Activated naive CD4-positive, alpha-beta T cell treated with anti-CD3 and anti-CD28 coated beads, Interleukin-2, amount 50 U/mL, for 72 hours (primary cell): ENCODE measurements around the gene KIF20B. TPM values are rescaled to one million over a fixed set of nuclear protein-coding genes. Genes with fewer than 3 reads are reported as not detected.
"Not testable (repeated sequence)": the region's sequence is repeated elsewhere in the genome, so short reads cannot be mapped to it uniquely, and the experiment has no call there.

Experiments
- ATAC-seq, 2 donors: fragments of 150-1000 bp; cut with Tn5 transposase; 2 replicates each; pipeline ENCODE4 v1.10.0; 2021; ENCODE audit warnings: mild to moderate bottlenecking in 2 of 2, moderate library complexity in 2 of 2
- DNase-seq, 2 donors: peaks; one replicate each; pipeline ENCODE4 v3.0.0; 2021 to 2022; ENCODE audit warnings: low spot score in 2 of 2
- H3K27ac Mint-ChIP-seq, 2 donors: one replicate each; pipeline ENCODE4 v1.8.0; 2022; ENCODE audit warnings: mild to moderate bottlenecking in 2 of 2, mixed read lengths in 2 of 2
- H3K36me3 Mint-ChIP-seq, 2 donors: one replicate each; pipeline ENCODE4 v1.8.0; 2022; ENCODE audit warnings: mixed read lengths in 2 of 2
- H3K9me3 Mint-ChIP-seq, 2 donors: one replicate each; pipeline ENCODE4 v1.8.0; 2022; ENCODE audit warnings: mixed read lengths in 2 of 2
- total RNA-seq, 2 donors: library from RNA; stranded (reverse); gene quantifications; one replicate each; pipeline ENCODE4 v1.2.3, GENCODE V29; 2022

The KIF20B gene
- total RNA-seq, 2 donors from 2014 or later: 52.7 to 76.1 TPM

DNA sequence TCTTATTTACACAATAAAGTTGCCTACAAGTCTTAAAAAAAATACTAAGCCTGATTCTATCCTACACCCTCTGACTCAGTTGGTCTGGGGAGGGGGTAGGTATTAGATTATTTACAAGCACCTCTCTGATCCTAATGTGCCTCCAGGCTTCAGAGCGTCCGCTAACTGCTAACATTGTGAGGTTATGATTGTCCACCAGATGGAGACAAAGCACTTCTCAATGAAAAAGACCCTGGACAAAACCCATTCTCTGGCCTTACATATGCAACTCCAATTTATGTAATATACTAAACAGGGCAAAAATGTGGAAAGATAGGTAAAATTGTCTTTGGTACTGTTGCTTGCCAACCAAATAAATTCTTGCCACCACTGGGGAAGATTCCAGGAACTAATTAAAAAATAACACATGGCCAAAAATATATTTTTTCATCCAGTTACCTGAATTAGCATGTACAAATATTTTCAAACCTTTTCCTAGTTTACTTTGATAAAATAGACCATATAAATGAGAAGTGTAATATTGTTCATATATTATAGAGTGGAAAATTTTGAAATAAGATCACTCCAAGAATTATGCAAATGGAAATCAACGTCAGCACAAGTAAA lies 92.4 kb downstream of the KIF20B start:
- no peaks in the 10 kb centered on the region for H3K36me3 Mint-ChIP-seq
- ATAC-seq (peak in 1 of 2 donors; percentile 42), DNase-seq (peak in 1 of 2 donors; percentile 44)
- no peaks in the 10 kb centered on the region for H3K9me3 Mint-ChIP-seq
- no peak overlapping the region for H3K27ac Mint-ChIP-seq

DNA sequence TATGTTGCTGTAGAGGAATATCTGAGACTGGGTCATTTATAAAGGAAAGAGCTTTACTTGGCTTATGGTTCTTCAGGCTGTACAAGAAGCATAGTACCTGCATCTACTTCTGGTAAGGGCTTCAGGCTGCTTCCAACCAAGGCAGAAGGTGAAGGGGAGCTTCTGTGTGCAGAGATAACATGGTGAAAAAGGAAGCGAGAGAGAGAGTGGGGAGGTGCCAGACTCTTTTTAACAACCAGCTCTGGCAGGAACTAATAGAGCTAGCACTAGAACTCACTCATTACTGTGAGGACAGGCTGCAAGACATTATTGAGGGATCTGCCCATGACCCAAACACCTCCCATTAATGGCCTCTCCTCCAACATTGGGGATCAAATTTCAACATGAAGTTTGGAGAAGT lies 94.5 kb downstream of the KIF20B start:
- ATAC-seq (no peak), DNase-seq (no peak)
- Mint-ChIP-seq H3K36me3 (no peaks in the 10 kb centered on the region), H3K9me3 (no peaks in the 10 kb centered on the region), H3K27ac (no peak overlapping the region)

DNA sequence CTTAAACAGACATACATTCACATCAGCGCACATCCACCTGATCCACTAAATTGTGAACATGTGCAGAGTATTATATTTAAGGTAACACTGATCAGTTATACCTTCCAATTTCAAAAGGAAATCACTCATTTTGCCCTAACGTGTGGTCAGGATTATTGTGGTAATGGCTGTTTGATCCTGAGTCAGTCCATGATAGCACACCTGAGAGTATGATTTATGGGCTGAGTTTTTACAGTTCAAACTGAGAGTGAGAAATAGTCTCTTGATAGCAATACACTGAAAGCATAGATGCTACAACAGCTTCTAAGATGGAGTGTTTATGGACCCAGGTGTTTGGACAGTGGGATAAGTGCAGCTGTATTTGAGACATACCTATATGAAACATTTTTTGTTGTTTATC lies 96.7 kb downstream of the KIF20B start:
- no peak overlapping the region for H3K27ac Mint-ChIP-seq
- DNase-seq (peak in 1 of 2 donors; percentile 27), ATAC-seq (peak; percentile 81 to 97)
- no peaks in the 10 kb centered on the region for H3K9me3 Mint-ChIP-seq
- H3K36me3 Mint-ChIP-seq: no peaks in the 10 kb centered on the region

DNA sequence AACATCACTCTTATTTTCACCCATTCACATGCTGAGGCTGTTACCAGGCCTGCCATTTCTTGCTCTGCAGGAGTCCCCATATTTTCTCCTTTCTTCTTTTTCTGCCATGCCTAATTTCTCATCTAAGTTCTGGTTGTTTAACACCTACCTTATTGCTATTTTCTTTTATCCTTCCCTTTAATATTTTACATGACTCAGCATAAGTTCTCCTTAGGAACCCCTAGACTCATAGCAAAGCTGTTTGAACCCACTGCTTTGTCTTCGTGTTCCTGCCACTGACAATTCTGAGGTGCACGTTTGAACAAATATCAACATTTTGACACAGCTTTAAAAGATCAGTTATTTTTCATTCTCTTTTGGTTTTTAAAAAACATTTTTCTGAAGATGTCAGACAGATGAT lies 98.2 kb downstream of the KIF20B start:
- no peaks in the 10 kb centered on the region for H3K9me3 Mint-ChIP-seq
- no peak for ATAC-seq
- DNase-seq: no peak
- no peaks in the 10 kb centered on the region for H3K36me3 Mint-ChIP-seq
- H3K27ac Mint-ChIP-seq: no peak overlapping the region

DNA sequence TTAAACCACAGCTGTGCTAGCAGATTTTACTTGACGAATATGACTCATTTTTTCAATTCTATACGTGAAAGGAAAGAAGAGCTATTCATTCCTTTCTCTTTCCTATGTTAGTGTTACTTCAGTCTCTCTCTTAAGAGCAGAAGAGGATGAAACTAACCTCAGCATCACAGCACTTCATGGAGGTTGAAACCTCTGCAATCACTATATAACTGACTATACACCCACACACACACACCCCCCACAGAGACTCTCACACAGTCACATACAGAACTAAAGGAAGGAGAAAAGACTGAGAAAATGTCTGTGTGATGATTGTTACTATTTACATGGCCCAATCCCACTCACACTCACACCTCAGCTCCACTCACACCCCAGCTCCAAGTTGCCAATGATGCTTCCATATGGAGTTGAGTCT lies 104.2 kb downstream of the KIF20B start:
- peak overlapping the region; percentile 41 to 77 for H3K27ac Mint-ChIP-seq

DNA sequence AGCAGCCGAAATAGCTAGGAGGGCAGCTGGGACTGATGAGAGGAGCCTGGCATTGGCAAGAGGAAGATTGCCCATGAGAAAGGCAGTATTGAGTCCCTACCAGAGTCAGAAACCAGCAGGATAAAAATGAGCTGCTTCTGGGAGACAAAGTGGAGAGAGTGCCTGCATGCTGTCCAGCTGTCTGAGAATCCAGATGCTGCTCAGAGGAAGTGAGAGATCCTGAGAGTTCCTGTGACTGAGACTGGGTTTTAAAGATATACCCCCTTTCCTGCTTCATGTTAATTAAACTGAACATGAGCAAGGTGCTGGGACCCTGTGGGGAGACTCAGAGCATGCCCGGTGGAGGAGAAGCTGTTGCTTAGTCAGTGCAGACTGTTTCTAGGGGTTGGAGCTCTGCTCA lies 107.5 kb downstream of the KIF20B start:
- ATAC-seq (no peak), DNase-seq (no peak)
- no peaks in the 10 kb centered on the region for H3K9me3 Mint-ChIP-seq

More for the DNA sequence above, 104.2 kb downstream of the KIF20B start:
- peak; percentile 99 for ATAC-seq
- peak in 1 of 2 donors; percentile 63 for DNase-seq
- Mint-ChIP-seq H3K9me3 (no peaks in the 10 kb centered on the region), H3K36me3 (no peaks in the 10 kb centered on the region)

DNA sequence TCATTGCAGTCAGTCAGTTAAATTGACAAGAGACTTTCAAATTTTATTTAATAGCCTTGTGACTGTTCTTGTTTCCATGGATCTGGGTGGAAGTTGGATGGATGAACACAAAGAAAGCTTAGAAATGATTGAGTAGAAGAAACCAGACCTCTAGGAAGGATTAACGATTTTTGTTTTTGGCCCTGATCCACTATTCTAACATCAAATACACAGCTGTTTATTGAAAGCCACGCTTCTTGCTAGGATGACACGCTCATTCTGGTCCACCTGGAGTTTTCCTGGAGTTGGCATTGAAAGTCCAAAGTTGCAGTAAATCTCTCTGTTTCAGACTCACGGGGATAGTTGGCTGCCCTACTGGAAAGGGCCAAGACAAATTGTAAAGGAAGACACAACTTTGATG lies 108.4 kb downstream of the KIF20B start:
- ATAC-seq (no peak), DNase-seq (no peak)
- Mint-ChIP-seq H3K9me3 (no peaks in the 10 kb centered on the region), H3K36me3 (no peaks in the 10 kb centered on the region), H3K27ac (no peak overlapping the region)

More for the DNA sequence above, 107.5 kb downstream of the KIF20B start:
- Mint-ChIP-seq H3K27ac (no peak overlapping the region), H3K36me3 (no peaks in the 10 kb centered on the region)

DNA sequence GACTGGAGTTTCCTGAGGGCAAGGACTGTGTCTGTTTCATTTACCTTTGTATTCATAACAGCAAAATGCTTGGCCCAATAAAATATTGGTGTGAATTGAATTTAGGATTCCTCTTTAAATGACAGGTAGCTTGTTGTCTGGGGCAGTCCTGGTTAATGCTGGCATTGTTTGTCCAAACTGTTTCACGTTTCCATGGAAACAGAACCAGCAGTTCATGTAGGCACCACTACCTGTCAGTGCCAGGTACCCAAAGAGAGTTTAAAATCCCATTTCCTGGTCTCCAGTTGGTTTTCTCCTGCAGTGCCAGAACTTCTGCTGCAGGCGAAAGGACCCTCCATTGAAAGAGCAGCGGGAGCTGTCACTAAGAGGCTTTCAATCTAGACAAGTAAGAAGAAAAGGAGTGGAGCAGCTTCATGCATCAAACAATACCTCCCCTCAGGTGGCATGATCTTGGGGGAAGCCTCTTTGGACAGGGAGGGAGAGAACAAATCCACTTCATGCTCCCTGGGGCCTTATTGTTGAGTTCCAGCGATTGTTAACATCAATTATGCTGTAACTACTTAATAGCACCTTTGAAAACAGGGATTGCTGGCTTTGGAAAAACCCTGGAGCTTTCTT lies 109.6 kb downstream of the KIF20B start:
- DNase-seq (no peak), ATAC-seq (no peak)
- no peaks in the 10 kb centered on the region for H3K36me3 Mint-ChIP-seq
- no peak overlapping the region for H3K27ac Mint-ChIP-seq
- no peaks in the 10 kb centered on the region for H3K9me3 Mint-ChIP-seq

DNA sequence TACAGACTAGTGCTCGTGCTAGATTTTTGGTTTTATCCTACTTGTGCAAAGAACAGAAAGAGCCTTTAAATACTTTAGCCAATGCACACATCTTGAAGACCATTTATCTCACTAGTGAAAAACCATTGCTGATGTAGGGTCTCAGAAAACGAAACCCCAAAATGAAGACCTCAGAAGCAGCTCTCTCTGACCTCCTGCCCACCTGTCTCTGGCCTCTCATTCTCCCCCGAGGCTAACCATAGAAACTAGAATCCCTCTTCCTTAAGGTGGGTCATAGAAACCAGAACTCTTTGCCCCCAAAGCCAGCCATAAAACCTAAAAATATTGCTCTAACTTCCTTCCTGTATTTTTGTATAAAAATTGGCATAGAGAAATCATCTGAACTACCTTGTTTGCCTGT lies 112.2 kb downstream of the KIF20B start:
- H3K27ac Mint-ChIP-seq: no peak overlapping the region
- ATAC-seq: no peak
- H3K9me3 Mint-ChIP-seq: peaks cover 0 to 10% of the 10 kb centered on the region in 2 donors
- H3K36me3 Mint-ChIP-seq: peaks cover 0 to 2% of the 10 kb centered on the region in 2 donors
- DNase-seq: no peak

DNA sequence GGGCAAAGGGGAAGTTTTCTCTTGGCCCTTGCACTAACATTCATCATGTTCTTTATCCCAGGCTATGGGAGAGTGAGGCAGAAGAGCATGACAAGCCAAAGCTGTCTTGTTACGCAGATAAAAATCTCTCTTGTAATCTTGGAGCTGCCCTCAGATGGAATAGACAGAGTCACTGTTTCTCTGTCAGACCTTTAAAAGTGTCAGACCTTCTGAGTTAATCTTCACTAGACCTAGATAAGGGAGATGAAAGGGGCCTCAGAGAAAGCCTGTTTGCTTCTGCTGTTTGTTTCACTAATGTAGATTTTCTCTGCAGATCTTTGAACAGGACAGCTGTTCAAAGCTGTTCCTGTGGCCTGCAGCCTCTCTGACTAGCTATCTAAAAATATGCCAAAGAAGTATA lies 112.9 kb downstream of the KIF20B start:
- no peak for ATAC-seq

DNA sequence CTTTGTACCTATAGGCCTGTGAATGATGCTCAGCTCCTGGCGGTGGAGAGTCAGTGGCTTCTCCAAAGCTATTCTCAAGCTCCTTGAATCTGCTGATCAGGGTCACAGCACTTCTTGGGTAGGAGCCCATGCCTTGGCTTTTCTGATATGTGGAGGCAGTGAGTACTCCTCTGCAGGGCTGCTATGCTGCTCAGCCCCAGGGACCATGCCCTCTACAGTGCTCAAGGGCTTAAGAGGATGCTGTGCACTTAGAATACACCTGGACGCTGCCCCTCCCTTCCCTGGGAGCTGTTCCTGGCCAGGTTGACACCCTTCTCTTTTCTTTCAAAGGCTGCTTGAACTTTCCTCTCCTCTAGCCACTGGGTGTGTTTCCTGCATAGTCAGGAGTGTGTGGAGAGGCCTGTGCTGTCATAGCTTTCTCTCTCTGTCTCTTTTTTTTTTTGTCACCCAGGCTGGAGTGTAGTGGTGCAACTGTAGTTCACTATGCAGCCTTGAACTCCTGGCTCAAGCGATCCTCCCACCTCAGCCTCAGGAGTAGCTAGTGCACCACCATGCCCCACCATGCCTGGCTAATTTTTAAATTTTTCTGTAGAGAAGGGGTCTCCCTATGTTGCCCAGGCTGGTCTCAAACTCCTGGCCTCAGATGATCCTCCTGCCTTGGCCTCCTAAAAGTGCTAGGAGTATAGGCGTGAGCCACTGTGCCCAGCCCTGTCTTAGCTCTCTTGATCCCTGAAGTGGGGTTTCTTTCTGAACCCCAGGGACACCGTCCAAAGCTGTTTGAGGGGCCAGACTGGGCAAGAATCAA lies 113.9 kb downstream of the KIF20B start:
- ATAC-seq (no peak), DNase-seq (no peak)
- Mint-ChIP-seq H3K9me3 (peaks cover 0 to 13% of the 10 kb centered on the region in 2 donors), H3K36me3 (peaks cover 0 to 13% of the 10 kb centered on the region in 2 donors), H3K27ac (no peak overlapping the region)

More for the DNA sequence above, 112.9 kb downstream of the KIF20B start:
- Mint-ChIP-seq H3K9me3 (peaks cover 0 to 13% of the 10 kb centered on the region in 2 donors), H3K27ac (no peak overlapping the region), H3K36me3 (peaks cover 0 to 10% of the 10 kb centered on the region in 2 donors)
- no peak for DNase-seq

DNA sequence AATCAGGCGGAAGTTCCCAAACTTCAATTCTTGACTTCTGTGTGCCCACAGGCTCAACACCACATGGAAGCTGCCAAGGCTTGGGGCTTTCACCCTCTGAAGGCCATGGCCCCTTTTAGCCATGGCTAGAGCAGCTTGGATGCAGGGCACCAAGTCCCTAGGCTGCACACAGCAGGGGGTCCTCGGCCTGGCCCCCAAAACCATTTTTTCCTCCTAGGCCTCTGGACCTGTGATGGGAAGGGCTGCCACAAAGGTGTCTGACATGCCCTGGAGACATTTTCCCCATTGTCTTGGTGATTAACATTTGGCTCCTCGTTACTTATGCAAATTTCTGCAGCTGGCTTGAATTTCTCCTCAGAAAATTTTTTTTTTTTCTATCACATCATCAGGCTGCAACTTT lies 117.6 kb downstream of the KIF20B start:
- ATAC-seq, H3K27ac Mint-ChIP-seq, DNase-seq: not testable (repeated sequence)
- Mint-ChIP-seq H3K36me3 (peaks cover 0 to 13% of the 10 kb centered on the region in 2 donors), H3K9me3 (peaks cover 0 to 13% of the 10 kb centered on the region in 2 donors)

Other genes with a start within 250 kb of the KIF20B start
- gene SLC16A12, start 166.0 kb upstream of the KIF20B start, total RNA-seq: not detected
- 1 to 10 TPM; 4.0 to 4.4 TPM for gene PANK1, start 56.3 kb upstream of the KIF20B start, total RNA-seq